KBM-7 (cell line): ENCODE data around the gene SEC14L6.
"Not testable (repeated sequence)": the region's sequence is repeated elsewhere in the genome, so short reads cannot be mapped to it uniquely, and the experiment has no call there.

Experiments used
- DNase-seq: peaks from one replicate; pipeline ENCODE4 v3.0.0-alpha.2; 2015
- in situ Hi-C: fragments of 300-500 bp; cut with MboI; formaldehyde crosslinking; loops from 2 replicates; pipeline ENCODE4 v1.14.3; 2020; ENCODE audit warnings: low sequenced_read_pairs, low pct_unique_long_range_greater_than_20kb, mixed read lengths

Gene SEC14L6

DNA sequence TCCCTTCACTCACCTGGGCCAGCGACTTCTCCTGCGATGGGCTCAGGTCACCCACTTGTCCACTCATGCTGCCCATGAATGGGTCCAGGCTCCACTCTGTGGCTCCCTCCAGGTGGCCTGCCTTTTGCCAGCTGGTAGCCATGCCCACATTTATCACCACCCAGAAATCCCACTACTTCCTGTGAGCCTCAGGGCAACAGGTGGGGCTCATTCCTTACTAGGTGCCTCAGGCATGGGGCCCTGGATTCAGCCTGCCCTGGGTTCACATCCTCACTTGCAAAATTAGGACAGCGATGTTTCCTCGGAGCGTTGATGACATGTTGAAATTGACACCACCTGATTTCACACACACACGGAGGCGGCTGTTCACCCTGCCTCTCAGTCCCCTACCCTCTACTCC lies at the start of gene SEC14L6:
SEC14L6 (minus strand) TSS at position 126 of the 400 bp plus-strand sequence; CDS start at position 67, 59 bp downstream.
- in situ Hi-C loops = no loop called here
- DNase-seq = no peak

DNA sequence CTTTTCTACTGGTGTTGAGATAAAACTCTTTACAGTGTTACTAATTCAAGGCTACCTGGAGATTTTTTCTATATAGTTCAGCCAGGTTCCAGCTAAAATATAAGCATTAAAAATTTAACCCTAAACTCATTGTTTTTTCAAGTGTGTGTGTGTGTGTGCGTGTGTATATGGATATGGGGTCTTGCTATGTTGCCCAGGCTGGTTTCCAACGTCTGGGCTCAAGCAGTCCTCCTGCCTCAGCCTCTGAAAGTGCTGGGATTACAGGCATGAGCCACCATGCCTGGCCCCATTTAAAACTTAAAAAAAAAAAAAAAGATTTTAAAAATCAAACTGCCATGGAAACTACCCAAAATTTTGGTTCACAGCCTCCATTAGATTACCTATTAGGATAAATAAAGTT lies 49.7 kb upstream of the SEC14L6 start:
- in situ Hi-C loops = no loop called here
- DNase-seq = no peak

DNA sequence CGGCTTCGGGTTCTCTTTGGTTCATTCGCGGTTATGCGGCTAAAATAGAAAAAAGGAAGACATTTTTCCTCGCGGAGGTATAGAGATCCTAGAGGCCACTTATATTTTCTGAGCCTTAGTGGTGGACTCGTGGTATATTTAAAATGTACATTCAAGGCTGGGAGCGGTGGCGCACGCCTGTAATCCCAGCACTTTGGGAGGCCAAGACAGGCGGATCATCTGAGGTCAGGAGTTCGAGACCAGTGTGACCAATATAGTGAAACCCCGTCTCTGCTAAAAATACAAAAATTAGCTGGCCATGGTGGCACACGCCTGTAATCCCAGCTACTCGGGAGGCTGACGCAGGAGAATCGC lies 45.8 kb upstream of the SEC14L6 start:
- DNase-seq, in situ Hi-C loops: not testable (repeated sequence)

DNA sequence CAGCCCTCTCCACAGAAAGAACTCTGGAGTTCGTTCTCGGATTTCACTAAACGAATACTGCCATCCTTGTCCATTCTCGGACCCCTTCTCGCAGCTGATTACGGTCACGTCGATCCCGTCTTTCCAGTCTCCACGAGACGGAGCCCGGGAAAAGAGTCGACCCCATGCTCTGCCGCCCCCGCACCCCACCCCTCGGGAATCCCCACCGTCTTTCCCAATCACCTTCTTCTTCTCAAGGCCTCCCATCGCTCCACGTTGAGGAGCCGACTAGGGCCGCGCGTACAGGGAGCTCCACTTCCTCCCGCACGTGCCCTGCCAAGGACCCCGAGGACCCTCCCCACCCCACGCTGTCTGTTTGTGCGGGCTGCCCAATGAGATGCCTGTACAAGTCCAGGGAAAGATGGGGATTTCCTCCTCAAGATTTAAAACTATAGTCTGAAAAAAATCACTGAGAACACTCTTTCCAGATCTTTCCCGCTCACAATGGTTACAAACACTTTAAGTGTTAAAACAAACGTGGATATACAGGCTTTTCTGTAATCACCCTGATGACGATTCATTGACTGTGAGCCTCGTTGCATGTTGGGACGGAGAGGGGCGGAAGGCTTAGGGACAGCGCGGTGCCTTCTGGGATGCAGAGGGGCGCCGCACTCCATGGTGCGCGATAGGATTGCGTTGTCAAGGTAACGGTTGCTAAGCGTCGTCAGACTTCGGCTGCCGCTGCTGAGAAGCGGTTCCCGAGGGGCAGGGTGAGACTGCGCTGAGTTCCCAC lies 45.2 kb upstream of the SEC14L6 start, which contains the start of gene PES1:
PES1 (minus strand) TSS at position 323 of the 772 bp plus-strand sequence; CDS start at position 246, 77 bp downstream.
- peak; percentile 99 for DNase-seq
- in situ Hi-C loops = no loop called here

DNA sequence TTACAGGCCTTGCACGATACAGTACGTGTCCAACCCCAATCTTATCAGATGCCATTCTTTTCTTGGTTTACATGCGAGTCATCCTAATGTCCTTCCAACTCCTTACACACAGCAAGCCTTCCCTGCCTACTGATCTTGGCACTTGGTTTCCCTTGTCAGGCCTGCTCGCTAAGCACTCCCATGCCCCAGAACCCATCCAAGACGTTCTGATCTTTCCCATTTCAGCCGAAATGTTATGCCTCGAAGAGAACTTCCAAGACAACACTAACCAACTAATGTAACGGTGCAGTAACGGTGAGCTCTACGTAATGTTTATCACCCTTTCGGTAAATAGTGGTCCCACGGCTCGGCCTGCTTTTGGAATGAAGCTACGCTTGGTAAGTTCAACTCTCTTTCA lies 44.6 kb upstream of the SEC14L6 start:
- in situ Hi-C loops = no loop called here

DNA sequence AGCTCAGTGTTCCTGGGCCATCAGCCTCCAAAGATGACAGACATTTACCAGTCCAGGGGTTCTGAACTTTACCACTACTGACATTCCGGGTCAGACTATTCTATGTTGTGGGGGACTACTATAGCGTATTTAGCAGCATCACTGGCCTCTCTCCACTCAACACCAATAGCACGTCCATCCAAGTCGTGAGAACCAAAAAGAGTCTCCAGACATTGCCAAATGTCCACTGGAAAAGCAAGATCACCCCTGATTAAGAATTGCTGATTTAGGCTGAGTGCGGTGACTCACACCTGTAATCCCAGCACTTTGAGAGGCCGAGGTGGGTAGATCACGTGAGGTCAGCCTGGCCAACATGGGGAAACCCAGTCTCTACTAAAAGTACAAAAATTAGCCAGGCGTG lies 39.9 kb upstream of the SEC14L6 start:
- in situ Hi-C loops = no loop called here
- DNase-seq = no peak

More for the DNA sequence above, 44.6 kb upstream of the SEC14L6 start:
- DNase-seq = no peak

DNA sequence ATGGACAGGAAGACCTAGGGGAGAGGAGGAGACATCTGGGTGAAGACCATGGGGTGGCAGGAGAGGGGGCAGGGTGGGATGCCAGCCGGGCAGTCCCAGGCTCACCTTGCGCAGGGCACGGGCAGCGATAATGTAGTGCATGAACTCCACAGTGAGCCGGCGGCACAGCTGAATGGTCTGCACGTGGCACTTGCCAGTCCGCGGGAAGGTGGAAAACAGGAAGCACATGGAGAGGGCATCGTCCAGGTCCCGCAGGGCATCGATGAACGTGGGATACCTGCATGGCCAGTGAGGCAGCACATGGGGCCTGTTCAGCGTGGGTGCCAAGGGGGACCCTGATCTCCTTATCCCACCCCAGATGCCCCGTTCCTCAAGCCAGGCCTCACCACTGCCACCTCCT lies 37.9 kb upstream of the SEC14L6 start:
- DNase-seq = no peak
- in situ Hi-C loops = no loop called here

DNA sequence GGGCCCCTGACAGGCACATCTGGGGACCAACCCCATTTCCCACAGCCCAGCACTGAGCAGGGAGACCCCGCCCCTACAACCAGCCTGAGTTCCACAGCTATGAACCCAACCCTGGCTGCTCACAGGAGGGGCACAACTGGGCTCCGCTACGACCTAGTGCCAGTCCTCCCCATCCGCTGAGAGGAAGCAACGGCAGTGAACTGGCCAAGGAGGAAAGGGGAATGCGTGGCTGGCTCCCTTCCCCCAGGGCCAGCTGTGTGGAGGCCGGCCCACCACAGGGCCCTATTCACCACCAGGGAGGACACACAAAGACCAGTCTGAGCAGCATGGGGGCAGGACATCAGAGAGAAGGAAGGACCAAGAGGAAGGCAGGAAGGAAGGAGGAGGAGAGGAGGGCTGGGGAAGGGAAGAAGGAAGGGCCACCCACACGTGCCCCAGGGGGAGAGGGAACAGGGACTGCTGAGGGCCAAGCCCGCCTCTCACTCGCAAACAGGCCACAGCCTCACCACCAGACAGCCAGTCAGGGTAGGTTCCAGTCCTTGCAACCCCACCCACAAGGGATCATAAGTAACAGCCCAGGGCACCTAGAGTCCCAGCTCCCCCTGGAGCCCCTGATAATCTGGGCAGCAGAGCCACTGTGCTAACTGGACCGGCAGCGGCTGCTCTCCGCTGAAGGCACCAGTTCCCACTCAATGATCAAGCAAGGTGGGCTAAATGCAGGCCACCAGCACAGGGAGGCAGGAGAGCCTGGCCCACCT lies 36.4 kb upstream of the SEC14L6 start:
- in situ Hi-C loops = no loop called here
- no peak for DNase-seq

DNA sequence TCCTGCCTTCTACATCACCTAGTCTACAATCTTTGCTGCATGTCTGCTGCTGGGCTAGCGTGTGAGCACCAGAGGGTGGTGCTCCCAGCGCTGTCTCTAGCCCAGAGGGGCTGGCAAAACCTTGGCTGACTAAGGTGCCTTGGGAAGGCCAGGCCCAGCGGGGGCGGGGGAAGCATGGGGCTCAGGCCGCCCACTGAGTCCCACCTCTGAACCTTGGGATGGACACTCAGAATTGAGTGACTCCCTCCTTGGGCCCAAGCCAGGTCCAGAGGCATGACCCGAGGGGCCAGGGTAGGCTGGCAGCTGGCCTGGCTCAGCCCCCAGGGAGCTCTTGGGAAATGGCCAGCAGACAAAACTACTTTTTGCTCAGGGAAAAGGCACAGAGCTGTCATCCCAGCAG lies 35.5 kb upstream of the SEC14L6 start:
- no peak for DNase-seq
- in situ Hi-C loops = no loop called here

DNA sequence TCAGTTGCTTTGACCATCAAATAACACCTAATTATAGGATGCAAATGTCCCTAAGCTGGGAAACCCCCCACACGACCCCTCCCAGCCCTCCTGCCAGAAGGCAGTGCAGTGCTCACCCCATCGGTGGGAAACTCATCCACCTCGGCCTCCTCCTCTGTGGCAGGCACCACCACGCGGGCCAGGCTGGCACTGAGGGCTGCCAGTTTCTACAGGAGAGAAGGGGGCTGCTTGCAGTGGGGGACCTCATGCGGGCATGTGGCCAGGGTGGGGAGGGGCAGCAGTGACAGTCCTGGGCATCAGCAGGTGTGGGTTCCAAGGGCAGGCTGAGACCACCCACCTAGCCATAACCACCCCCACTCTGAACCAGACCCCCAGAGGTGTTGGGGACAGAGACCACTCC lies 34.4 kb upstream of the SEC14L6 start:
- DNase-seq = no peak
- in situ Hi-C loops = no loop called here

DNA sequence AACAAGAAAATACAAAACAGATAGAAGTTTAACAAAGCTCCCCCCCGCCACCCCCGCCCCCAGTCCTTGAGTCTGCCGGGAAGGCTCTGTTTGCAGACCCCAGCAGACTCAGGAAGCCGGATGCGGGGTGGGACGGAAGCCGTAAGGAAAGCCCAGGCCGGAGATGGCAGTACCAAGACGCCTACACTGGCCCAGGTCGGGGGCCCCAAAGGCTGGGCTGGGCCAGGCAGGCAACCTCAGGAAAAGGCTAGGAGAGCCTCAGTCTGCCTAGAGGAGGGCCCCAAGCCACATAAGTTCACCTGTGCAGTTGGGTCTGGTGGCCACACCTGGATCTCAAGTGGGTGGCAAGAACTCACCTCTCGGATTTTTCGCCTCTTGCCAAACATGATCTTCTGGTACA lies 31.9 kb upstream of the SEC14L6 start:
- in situ Hi-C loops = no loop called here

DNA sequence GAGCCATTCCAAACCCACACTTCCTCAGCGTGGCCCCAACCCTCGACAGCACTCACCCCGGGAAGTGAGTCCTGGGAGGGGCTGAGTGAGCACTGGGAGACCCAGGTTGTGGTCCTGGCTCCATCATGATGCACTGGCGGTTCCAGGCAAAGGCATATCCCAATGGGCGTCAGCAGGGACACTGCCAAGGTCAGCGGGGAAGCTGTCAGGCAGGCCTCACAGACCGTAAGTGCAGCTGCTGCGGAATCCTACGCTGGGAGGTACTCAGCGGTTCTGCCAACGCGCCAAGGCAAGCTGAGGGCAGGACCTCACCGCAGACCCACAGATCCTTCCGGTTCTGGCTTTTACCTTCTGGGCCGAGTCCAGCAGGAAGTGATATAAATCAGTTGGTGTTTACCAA lies 29.3 kb upstream of the SEC14L6 start:
- no peak for DNase-seq
- in situ Hi-C loops = no loop called here

More for the DNA sequence above, 31.9 kb upstream of the SEC14L6 start:
- no peak for DNase-seq

DNA sequence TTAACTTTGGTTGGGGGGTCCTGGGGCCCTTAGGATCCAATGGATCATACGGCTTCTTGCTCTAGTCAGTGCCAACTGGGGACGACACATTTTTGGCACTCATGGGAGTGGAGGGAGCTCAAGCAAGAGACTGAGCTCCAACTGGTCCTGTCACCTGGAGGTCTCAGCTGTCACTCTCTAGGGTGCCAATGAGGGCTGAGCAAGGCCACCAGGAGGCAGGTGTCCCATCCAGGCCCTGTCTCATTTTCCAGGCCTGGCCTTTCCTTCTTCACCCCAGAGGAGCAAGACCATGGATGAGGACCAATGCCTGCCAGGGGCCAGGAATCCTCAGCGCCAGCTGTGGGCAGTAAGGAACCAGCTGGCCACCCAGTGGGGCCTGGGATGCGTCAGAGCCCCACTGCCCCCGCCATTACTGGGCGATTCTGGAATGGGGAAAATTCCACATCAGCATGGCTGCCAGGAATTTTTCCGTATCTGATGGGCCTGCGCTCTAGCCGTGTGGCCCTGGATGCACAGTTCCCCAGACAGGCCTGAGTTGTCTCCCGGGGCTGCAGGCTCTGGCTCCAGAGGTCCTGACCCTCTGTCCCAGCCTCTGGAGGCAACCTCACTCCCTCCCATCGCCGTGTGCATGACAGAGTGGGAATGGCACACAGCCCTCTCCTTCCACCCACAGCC lies 28.6 kb upstream of the SEC14L6 start:
- no peak for DNase-seq
- in situ Hi-C loops = no loop called here

DNA sequence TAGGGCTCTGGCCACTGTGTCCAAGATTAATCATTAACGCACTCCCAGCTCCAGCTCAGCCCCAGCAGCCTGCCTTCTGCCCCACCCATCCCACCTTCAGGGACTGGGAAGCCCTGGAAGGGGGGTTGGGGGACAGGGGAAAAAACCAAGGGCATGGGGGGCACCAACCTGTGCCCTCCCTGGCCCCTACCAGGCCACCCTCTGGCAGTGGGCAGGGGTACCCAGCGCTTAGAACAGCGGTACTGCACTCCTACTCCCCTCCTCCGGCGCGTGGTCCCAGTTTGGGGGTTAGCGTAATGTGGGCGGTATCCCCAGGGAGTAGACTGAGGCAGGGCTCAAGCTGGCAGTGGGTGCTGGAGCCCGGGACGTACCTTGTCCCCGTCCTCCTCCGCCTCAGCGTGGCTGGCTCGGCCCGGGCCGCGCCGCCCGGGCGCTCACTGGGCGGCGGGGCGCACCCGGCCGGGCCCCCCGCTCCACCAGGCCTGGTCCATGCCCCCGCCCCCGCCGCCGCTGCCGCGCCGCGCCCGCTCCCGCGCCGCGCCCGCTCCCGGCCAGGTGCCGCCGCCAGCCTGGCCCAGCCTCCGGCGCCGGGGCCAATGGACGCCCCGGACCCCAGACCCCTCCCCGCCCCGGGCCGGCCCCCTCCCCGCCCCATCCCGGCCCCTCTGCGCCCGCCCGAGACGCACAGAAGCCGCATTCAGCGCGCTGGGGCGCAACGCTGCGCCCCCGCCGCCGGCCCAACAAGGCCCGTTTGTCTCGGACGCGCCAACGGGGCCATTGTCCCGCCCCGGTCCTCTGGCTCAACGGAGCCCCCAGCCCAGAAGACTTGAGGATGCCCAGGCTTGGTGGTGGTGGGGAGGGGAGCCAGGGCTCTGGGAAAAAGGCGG lies 27.8 kb upstream of the SEC14L6 start, which contains the start of gene GAL3ST1:
GAL3ST1 (minus strand) TSS at position 571 of the 887 bp plus-strand sequence. CDS start 17,273 bp downstream, outside the sequence.
- in situ Hi-C loops = no loop called here

DNA sequence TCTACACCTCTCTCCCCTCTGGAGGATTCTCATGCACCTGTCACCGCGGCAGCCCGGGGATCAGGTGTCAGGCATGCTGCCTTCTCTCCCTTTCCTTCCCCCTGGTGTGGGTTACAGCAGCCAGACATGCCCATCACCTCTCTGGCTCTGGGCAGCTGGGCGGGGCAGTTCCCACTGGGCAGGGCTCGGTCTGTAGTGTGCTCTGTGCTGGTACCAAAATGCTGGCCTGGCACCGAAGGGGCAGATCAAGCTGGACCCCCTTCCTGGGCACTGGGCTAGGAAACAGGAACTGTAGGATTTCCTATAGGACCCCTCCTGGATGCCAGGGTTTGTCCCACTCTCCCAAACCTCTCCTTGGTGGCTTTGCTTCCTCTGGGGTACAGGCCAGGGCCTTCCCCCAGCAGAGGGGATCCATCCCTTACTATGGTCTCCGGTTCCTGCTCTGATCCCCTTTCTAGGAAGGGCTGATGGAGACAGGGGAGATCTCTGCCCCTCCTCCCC lies 27.1 kb upstream of the SEC14L6 start:
- in situ Hi-C loops = no loop called here
- no peak for DNase-seq

More for the DNA sequence above, 27.8 kb upstream of the SEC14L6 start, which contains the start of gene GAL3ST1:
- no peak for DNase-seq

DNA sequence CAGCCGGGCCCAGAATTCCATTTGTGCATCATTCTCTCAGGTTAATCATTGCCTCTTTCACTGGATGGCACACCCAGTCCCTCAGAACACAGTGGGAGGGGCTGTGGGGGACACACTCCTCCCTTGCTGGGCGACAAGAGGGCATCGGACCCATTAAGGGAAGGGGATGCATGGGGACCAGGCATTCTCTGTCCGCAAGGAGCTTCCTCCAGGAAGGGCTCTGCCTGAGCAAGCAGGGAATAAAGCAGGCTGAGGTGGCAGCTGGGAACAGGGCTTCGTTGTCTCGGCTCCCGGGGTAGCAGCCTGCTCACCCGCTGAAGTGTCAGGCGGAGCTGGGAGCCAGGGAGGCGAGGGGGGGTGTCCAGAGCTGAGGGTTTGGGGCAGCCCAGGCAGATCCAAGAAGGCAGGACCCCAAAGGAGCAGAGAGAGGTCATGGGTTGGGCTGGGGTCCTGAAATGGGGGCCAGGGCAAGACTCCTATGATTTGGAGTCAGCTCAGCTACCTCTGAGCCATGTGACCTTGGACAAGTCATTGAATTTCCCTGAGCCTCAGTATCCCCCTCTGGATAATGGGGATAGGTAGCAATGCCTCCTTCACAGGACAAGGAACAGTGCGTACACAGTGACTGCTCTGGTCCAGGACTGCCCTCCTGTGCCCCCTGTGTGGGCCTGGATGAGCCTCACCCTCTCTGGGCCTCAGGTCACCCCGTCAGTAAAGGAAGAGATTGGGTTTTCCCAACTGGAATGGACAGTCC lies 26.5 kb upstream of the SEC14L6 start:
- in situ Hi-C loops = no loop called here
- no peak for DNase-seq

DNA sequence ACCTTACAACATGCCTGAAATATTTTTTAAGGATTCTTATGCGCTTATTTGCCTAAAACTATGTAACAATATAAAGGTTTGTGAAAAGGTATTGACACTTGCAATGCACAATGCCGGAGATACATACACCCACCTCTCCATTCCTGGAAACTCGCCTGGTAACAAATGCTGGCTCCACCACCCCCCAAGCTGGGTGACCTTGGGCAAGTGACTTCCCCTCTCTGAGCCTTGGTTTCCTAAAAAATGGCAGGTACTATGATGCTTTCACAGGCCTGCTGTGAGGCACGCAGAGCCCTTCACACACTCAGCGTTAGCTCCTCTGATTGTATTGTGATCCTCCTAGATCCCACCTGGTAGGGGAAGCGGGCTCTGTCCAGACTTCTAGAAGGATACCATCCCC lies 25.7 kb upstream of the SEC14L6 start:
- no peak for DNase-seq
- in situ Hi-C loops = no loop called here

DNA sequence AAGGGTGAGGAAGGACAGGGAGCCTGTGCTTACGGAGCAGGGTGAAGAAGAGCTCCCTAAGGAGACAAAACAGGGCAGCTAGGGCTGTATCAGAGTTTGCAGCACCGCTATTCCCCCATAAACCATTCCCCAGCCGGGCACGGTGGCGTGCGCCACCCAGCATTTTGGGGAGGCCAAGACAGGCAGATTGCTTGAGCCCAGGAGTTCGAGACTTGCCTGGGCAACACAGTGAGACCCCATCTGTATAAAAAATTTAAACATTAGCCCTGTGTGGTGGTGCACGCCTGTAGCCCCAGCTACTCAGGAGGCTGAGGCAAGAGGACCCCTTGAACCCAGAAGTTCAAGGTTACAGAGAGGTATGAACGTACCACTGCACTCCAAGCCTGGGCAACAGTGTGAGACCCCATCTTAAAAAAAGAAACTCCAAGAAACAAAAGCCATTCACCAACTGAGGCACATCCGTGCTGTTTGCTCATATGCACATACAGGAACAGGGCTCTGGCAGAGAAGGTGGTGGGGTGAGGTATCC lies 23.2 kb upstream of the SEC14L6 start:
- no peak for DNase-seq
- in situ Hi-C loops = no loop called here
